Panc1 (cell line): ENCODE results near the gene AMELY. TPM values are rescaled to one million over a fixed set of nuclear protein-coding genes. Genes with fewer than 3 reads are reported as not detected.

Experiments used
- ATAC-seq: fragments of 200-7000 bp; cut with Tn5 transposase; 2 replicates; pipeline ENCODE4 v1.9.1; 2020; ENCODE audit warnings: mild to moderate bottlenecking, moderate library complexity
- BruUV-seq: library from RNA; stranded (reverse); fragments of 400-500 nt; replicated peaks from 2 replicates; lab custom pipeline; 2021; lab: Mats Ljungman, UMichigan
- CTCF ChIA-PET: fragments of 300-600 bp; sonication (Branson Sonifier 250); formaldehyde crosslinking; loops from one replicate; lab custom pipeline; 2022; ENCODE audit warnings: antibody characterized with exemption; lab: Charles Lee
- POLR2A ChIA-PET: fragments of 300-600 bp; sonication (Branson Sonifier 250); formaldehyde crosslinking; loops from one replicate; lab custom pipeline; 2022; ENCODE audit warnings: antibody characterized with exemption; lab: Charles Lee
- DNase-seq: peaks from one replicate; pipeline ENCODE4 v3.0.0-alpha.2; 2010; ENCODE audit warnings: low read depth, low spot score
- H3K27ac ChIP-seq: 2 replicates; pipeline ENCODE4 v1.5.1; 2011; ENCODE audit warnings: mild to moderate bottlenecking, low read length, inconsistent platforms
- H3K27me3 ChIP-seq: fragments of 200-500 bp; sonication (Bioruptor generic); 2 replicates; pipeline ENCODE4 v1.6.0; 2014; ENCODE audit warnings: low read length, inconsistent platforms; ENCODE audit not compliant: control insufficient read depth, insufficient read depth
- H3K36me3 ChIP-seq: fragments of 200-500 bp; sonication (Bioruptor generic); 2 replicates; pipeline ENCODE4 v1.5.1; 2014; ENCODE audit warnings: inconsistent platforms, mild to moderate bottlenecking, low read length, moderate library complexity; ENCODE audit not compliant: control insufficient read depth, insufficient read depth
- H3K4me1 ChIP-seq: 2 replicates; pipeline ENCODE4 v1.5.1; 2011; ENCODE audit warnings: inconsistent platforms, mild to moderate bottlenecking, low read length, moderate library complexity; ENCODE audit not compliant: control insufficient read depth, insufficient read depth
- H3K4me3 ChIP-seq, 2 experiments: 2 replicates each; pipeline ENCODE4 v1.5.1; 2011 to 2012; ENCODE audit warnings: low read depth in 2 of 2, low read length in 2 of 2, mild to moderate bottlenecking in 2 of 2, inconsistent platforms in 1 of 2, moderate library complexity in 1 of 2
- H3K9me3 ChIP-seq: fragments of 200-500 bp; sonication (Bioruptor generic); 2 replicates; pipeline ENCODE4 v1.5.1; 2014; ENCODE audit warnings: low read depth, mild to moderate bottlenecking, inconsistent platforms, low read length, moderate library complexity; ENCODE audit not compliant: control insufficient read depth, insufficient read depth
- CTCF ChIP-seq: fragments of 450-650 bp; IDR thresholded peaks from 2 replicates; pipeline ENCODE4 v1.5.1; 2017; ENCODE audit warnings: mild to moderate bottlenecking
- POLR2AphosphoS5 ChIP-seq: IDR thresholded peaks from 2 replicates; pipeline ENCODE4 v1.6.1; 2012; ENCODE audit warnings: mild to moderate bottlenecking, low read depth, low read length, moderate library complexity
- REST ChIP-seq, 2 experiments: IDR thresholded peaks; 2 replicates each; pipeline ENCODE4 v1.6.1; 2011 to 2012; ENCODE audit warnings: low read depth in 2 of 2, control low read depth in 1 of 2, low read length in 1 of 2, mild to moderate bottlenecking in 1 of 2, moderate library complexity in 1 of 2; ENCODE audit not compliant: insufficient read depth in 1 of 2
- SIN3A ChIP-seq: IDR thresholded peaks from 2 replicates; pipeline ENCODE4 v1.6.1; 2012; ENCODE audit warnings: low read depth, mild to moderate bottlenecking, low read length, moderate library complexity, borderline replicate concordance; ENCODE audit not compliant: insufficient read depth
- TCF7L2 ChIP-seq: IDR thresholded peaks from 2 replicates; pipeline ENCODE4 v1.6.1; 2011; ENCODE audit warnings: mild to moderate bottlenecking, low read depth, low read length, inconsistent platforms
- in situ Hi-C: cut with HindIII; loops from 2 replicates; pipeline ENCODE4 v1.10.0; 2016; ENCODE audit warnings: low sequenced_read_pairs, low pct_unique_long_range_greater_than_20kb
- intact Hi-C: fragments of 100-400 bp; cut with micrococcal nuclease; formaldehyde crosslinking; loops from one replicate; pipeline ENCODE4 v1.10.0; 2022; ENCODE audit not compliant: unreplicated experiment
- total RNA-seq: library from RNA; stranded (reverse); gene quantifications from one replicate; pipeline ENCODE4 v1.2.1, GENCODE V29; 2021; ENCODE audit not compliant: unreplicated experiment

Gene AMELY
- total RNA-seq, 1 experiment from 2014 or later: not detected

GRCh38 chrY:6929237-6929636 lies 17.7 kb upstream of the AMELY start:
- CTCF ChIA-PET: no interaction called here
- intact Hi-C loops: no loop called here
- no TSS peak for BruUV-seq

GRCh38 chrY:6928265-6928664 lies 16.7 kb upstream of the AMELY start:
- CTCF ChIA-PET: no interaction called here
- H3K4me1 ChIP-seq: no peaks in the 10 kb centered on the region
- ATAC-seq (no peak), DNase-seq (no peak)
- no peaks in the 10 kb centered on the region for H3K9me3 ChIP-seq
- no peak for TF ChIP-seq SIN3A
- no peak for TF ChIP-seq POLR2AphosphoS5
- TF ChIP-seq TCF7L2: no peak
- TF ChIP-seq CTCF: no peak
- TF ChIP-seq REST (IDR thresholded peaks at IDR 0.05; ENCODE audit: insufficient read depth in 1 of 2, low read depth in 2 of 2, low read length in 1 of 2): no peak
- no TSS peak for BruUV-seq
- H3K27me3 ChIP-seq: no peaks in the 10 kb centered on the region
- no peak overlapping the region for H3K27ac ChIP-seq
- intact Hi-C loops (no loop called here), in situ Hi-C loops (no loop called here)
- H3K4me3 ChIP-seq: no peak overlapping the region
- no peaks in the 10 kb centered on the region for H3K36me3 ChIP-seq
- POLR2A ChIA-PET: no interaction called here

More at GRCh38 chrY:6929237-6929636, 17.7 kb upstream of the AMELY start:
- DNase-seq (no peak), ATAC-seq (no peak)
- Histone ChIP-seq H3K27me3 (no peaks in the 10 kb centered on the region), H3K9me3 (no peaks in the 10 kb centered on the region), H3K27ac (no peak overlapping the region), H3K36me3 (no peaks in the 10 kb centered on the region), H3K4me1 (no peaks in the 10 kb centered on the region), H3K4me3 (no peak overlapping the region)
- TF ChIP-seq REST (IDR thresholded peaks at IDR 0.05; ENCODE audit: insufficient read depth in 1 of 2, low read depth in 2 of 2, low read length in 1 of 2) (no peak), SIN3A (no peak), TCF7L2 (no peak), CTCF (no peak), POLR2AphosphoS5 (no peak)
- POLR2A ChIA-PET: no interaction called here
- in situ Hi-C loops: no loop called here
